Measurements from ENCODE around the gene CFAP251.

GRCh38 chr12:122042910-122043309 is 124.5 kb downstream of the CFAP251 start:
- TF ChIP-seq CTCF (IDR thresholded peaks at IDR 0.05) (no peak), POLR2A (IDR thresholded peaks at IDR 0.05) (no peak)

All from lower leg skin (tissue), 3 donors.